ENCODE data around the gene SIRT7.

Gene SIRT7

DNA sequence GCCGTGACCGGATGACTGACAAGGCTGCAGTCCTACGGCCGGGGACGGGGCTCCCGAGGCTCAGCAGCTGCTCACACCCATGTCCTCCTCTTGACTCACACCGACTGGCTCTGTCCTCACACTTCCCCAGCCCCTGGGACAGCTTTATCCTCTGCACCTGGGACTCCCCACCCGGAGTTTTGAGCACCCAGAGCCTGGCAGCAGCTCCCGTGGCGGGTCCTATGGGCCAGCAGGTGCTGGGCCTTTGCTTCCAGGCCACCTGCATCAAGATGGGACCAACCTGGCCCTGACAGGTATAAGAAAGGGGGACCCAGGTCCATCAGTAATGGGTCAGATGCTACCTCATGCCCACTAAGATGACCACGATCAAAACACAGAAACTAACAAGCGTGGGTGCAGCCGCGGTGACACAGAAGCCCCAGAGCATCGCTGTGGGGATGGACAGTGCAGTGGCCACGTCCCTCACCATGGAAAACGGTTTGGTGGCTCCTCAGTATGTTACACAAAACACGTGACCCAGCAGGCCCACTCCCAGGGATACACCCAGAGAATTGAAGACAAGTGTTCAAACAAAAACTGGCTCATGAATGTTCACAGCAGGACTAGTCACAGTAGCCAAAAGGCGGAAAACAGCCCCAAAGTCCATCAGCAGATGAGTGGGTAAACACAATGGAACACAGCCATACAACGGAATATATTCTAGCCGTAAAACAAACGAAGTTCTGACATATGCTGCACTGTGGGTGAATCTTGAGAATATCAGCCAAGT lies 46.3 kb upstream of the SIRT7 start:
- Histone ChIP-seq H3K4me2 (ENCODE audit: low read length) (no peak overlapping the region), H3K23ac (ENCODE audit: low read length) (no peak overlapping the region), H3K9ac (ENCODE audit: low read length) (no peak overlapping the region), H3K14ac (ENCODE audit: low read length) (no peak overlapping the region), H3K36me3 (ENCODE audit: control insufficient read depth in 1 of 2, insufficient read depth in 2 of 2, low read length in 2 of 2) (no peaks in the 10 kb centered on the region), H2AK5ac (ENCODE audit: low read length) (no peak overlapping the region), H3K27me3 (ENCODE audit: insufficient read depth, low read length) (peaks cover 32% of the 10 kb centered on the region), H3K4ac (ENCODE audit: low read depth, low read length) (no peak overlapping the region), H4K12ac (ENCODE audit: low read depth, low read length) (no peak overlapping the region), H3K4me3 (ENCODE audit: low read depth, low read length) (no peak overlapping the region), H2BK12ac (ENCODE audit: low read length) (no peak overlapping the region), H3K9me3 (ENCODE audit: insufficient read depth, low read depth, low read length) (no peaks in the 10 kb centered on the region), H2AFZ (ENCODE audit: insufficient read depth, low read length, poor library complexity) (no peak overlapping the region), H3K4me1 (ENCODE audit: control insufficient read depth in 1 of 2, insufficient read depth in 2 of 2, low read length in 2 of 2) (peaks cover 14 to 26% of the 10 kb centered on the region in 2 experiments), H3K18ac (ENCODE audit: low read length) (no peak overlapping the region), H2BK120ac (ENCODE audit: insufficient read depth, low read length, poor library complexity) (no peak overlapping the region), H4K91ac (ENCODE audit: low read depth, low read length) (no peak overlapping the region), H2BK5ac (ENCODE audit: low read depth, low read length, poor library complexity) (no peak overlapping the region), H3K27ac (ENCODE audit: low read depth, low read length) (no peak overlapping the region), H4K8ac (ENCODE audit: low read depth, low read length) (no peak overlapping the region), H3K79me2 (ENCODE audit: control insufficient read depth, insufficient read depth, low read length, poor library complexity) (peaks cover 3% of the 10 kb centered on the region), H3K79me1 (ENCODE audit: low read length) (peaks cover 24% of the 10 kb centered on the region)
- WGBS (ENCODE audit: extremely low coverage, insufficient coverage, insufficient read length): no CpG with 5 or more reads among the region's 22 CpGs
- DNase-seq: no peak

GRCh38 chr17:81962499-81963441 lies 44.8 kb upstream of the SIRT7 start:
- H4K91ac ChIP-seq (ENCODE audit: low read depth, low read length): peak overlapping the region; percentile 46
- H4K12ac ChIP-seq (ENCODE audit: low read depth, low read length): no peak overlapping the region
- H3K23ac ChIP-seq (ENCODE audit: low read length): no peak overlapping the region
- H2BK12ac ChIP-seq (ENCODE audit: low read length): no peak overlapping the region
- no peak overlapping the region for H2AK5ac ChIP-seq (ENCODE audit: low read length)
- H3K9me3 ChIP-seq (ENCODE audit: insufficient read depth, low read depth, low read length): no peaks in the 10 kb centered on the region
- H3K14ac ChIP-seq (ENCODE audit: low read length): no peak overlapping the region
- H3K4me3 ChIP-seq (ENCODE audit: low read depth, low read length): no peak overlapping the region
- whole genome bisulfite sequencing (ENCODE audit: extremely low coverage, insufficient coverage, insufficient read length): no CpG with 5 or more reads among the region's 37 CpGs
- no peak overlapping the region for H3K18ac ChIP-seq (ENCODE audit: low read length)
- no peak overlapping the region for H2BK120ac ChIP-seq (ENCODE audit: insufficient read depth, low read length, poor library complexity)
- H3K4me1 ChIP-seq (ENCODE audit: control insufficient read depth in 1 of 2, insufficient read depth in 2 of 2, low read length in 2 of 2): peaks cover 14 to 24% of the 10 kb centered on the region in 2 experiments
- no peaks in the 10 kb centered on the region for H3K36me3 ChIP-seq (ENCODE audit: control insufficient read depth in 1 of 2, insufficient read depth in 2 of 2, low read length in 2 of 2)
- H2BK5ac ChIP-seq (ENCODE audit: low read depth, low read length, poor library complexity): no peak overlapping the region
- peaks cover 35% of the 10 kb centered on the region for H3K27me3 ChIP-seq (ENCODE audit: insufficient read depth, low read length)
- H3K27ac ChIP-seq (ENCODE audit: low read depth, low read length): no peak overlapping the region
- peaks cover 23% of the 10 kb centered on the region for H3K79me1 ChIP-seq (ENCODE audit: low read length)
- DNase-seq: peak in 1 of 2 donors; percentile 58
- no peak overlapping the region for H4K8ac ChIP-seq (ENCODE audit: low read depth, low read length)
- H3K79me2 ChIP-seq (ENCODE audit: control insufficient read depth, insufficient read depth, low read length, poor library complexity): peaks cover 3% of the 10 kb centered on the region
- no peak overlapping the region for H2AFZ ChIP-seq (ENCODE audit: insufficient read depth, low read length, poor library complexity)
- H3K4me2 ChIP-seq (ENCODE audit: low read length): no peak overlapping the region
- H3K4ac ChIP-seq (ENCODE audit: low read depth, low read length): no peak overlapping the region
- H3K9ac ChIP-seq (ENCODE audit: low read length): no peak overlapping the region

DNA sequence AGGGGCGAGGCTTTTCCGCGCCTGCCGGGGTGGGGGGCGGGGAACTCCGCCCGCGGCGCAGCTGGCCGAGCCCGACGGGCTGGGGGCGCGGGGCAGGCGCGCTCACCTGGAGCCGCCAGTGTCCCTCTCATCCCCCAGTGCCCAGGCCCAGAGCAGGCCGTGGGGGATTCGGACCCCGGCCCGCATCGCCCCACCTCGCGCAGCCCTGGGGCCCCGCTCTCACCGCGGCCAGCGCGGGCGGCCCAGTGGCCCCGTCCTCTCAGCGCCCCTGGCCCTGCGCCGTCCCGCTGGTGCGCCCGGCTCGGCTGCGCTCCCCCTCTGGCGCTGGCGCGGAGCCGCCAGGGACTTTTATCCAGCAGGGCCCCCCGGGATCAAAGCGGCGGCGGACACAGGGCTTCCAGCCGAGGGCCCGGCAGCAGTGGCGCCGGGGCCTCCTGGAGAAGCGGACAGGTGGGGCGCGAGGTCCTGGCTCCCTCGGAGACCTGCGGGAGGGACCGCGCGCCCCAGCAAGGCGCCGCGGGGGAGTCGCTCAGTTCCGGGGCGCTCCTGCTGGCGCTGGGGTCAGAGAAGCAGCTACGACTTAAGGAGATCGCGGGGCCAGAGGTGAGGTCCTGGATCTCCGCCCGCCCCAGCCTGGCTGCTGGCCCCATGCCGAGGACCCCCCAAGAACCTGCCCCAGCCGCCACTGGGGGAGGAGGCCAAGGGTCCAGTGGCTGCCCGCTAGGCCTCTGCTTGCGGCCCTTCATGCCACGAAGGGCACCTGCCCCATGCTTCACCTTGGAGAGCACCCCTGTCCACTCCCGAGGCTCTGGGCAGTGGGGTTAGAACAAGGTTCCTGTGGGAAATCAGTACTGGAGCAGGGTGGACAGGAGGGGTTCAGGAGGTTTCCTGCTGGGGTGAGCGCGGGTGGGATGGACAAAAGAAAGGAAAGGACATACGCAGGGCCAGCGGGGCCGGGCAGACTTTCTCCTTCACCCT lies 43.8 kb upstream of the SIRT7 start:
- H4K91ac ChIP-seq (ENCODE audit: low read depth, low read length): peak overlapping the region; percentile 59
- no peak overlapping the region for H3K27ac ChIP-seq (ENCODE audit: low read depth, low read length)
- peaks cover 35% of the 10 kb centered on the region for H3K27me3 ChIP-seq (ENCODE audit: insufficient read depth, low read length)
- peak overlapping the region; percentile 57 for H3K4me2 ChIP-seq (ENCODE audit: low read length)
- H3K36me3 ChIP-seq (ENCODE audit: control insufficient read depth in 1 of 2, insufficient read depth in 2 of 2, low read length in 2 of 2): peaks cover 0 to 2% of the 10 kb centered on the region in 2 experiments
- WGBS (ENCODE audit: extremely low coverage, insufficient coverage, insufficient read length): no CpG with 5 or more reads among the region's 82 CpGs
- H3K79me2 ChIP-seq (ENCODE audit: control insufficient read depth, insufficient read depth, low read length, poor library complexity): peaks cover 3% of the 10 kb centered on the region
- no peak overlapping the region for H2AFZ ChIP-seq (ENCODE audit: insufficient read depth, low read length, poor library complexity)
- H3K18ac ChIP-seq (ENCODE audit: low read length): no peak overlapping the region
- no peak overlapping the region for H2BK5ac ChIP-seq (ENCODE audit: low read depth, low read length, poor library complexity)
- H3K9me3 ChIP-seq (ENCODE audit: insufficient read depth, low read depth, low read length): no peaks in the 10 kb centered on the region
- H3K23ac ChIP-seq (ENCODE audit: low read length): no peak overlapping the region
- H4K12ac ChIP-seq (ENCODE audit: low read depth, low read length): peak overlapping the region; percentile 39
- H3K4me1 ChIP-seq (ENCODE audit: control insufficient read depth in 1 of 2, insufficient read depth in 2 of 2, low read length in 2 of 2): peaks cover 12 to 19% of the 10 kb centered on the region in 2 experiments
- H3K4me3 ChIP-seq (ENCODE audit: low read depth, low read length): peak overlapping the region; percentile 46
- peak overlapping the region; percentile 52 for H4K8ac ChIP-seq (ENCODE audit: low read depth, low read length)
- H3K9ac ChIP-seq (ENCODE audit: low read length): no peak overlapping the region
- DNase-seq: peak in 1 of 2 donors; percentile 65
- no peak overlapping the region for H2BK12ac ChIP-seq (ENCODE audit: low read length)
- H3K14ac ChIP-seq (ENCODE audit: low read length): no peak overlapping the region
- peak overlapping the region; percentile 3 for H2BK120ac ChIP-seq (ENCODE audit: insufficient read depth, low read length, poor library complexity)
- peaks cover 16% of the 10 kb centered on the region for H3K79me1 ChIP-seq (ENCODE audit: low read length)
- H3K4ac ChIP-seq (ENCODE audit: low read depth, low read length): peak overlapping the region; percentile 42
- no peak overlapping the region for H2AK5ac ChIP-seq (ENCODE audit: low read length)
